OCI-LY1 (cell line): ENCODE results near the gene CSF3R.

Experiments used
- EZH2 ChIP-seq: fragments of 200-600 bp; sonication (generic), shearing (Covaris generic); IDR thresholded peaks from 2 replicates; pipeline ENCODE4 v1.8.0; 2017; ENCODE audit warnings: borderline replicate concordance, mixed run types, mild to moderate bottlenecking, antibody characterized with exemption, low read length, moderate library complexity, mixed read lengths
- TF ChIP-seq, protein P1 (sequence below): fragments of 200-600 bp; sonication (generic), shearing (Covaris generic); IDR thresholded peaks from 2 replicates; pipeline ENCODE4 v1.5.1; 2017; ENCODE audit warnings: mild to moderate bottlenecking, antibody characterized with exemption, low read length, moderate library complexity, mixed read lengths

DNA sequence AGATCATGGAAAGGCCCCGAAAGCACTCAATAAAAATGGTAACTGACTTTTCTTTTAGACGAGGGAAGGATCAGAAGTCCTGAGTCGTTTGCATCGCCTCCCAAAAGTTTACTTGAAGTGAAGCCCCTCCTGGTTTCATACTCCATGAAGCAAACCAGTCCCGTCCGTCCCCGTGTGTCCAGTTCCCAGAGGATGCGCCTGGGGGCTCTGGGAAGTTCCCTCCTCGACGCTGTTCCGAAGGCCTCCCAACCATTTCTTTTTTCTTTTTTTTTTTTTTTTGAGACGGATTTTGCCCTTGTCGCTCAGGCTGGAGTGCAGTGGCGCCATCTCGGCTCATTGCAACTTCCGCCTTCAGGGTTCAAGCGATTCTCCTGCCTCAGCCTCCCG, 31.8 kb downstream of the CSF3R start:
- TF ChIP-seq, protein P1, sequence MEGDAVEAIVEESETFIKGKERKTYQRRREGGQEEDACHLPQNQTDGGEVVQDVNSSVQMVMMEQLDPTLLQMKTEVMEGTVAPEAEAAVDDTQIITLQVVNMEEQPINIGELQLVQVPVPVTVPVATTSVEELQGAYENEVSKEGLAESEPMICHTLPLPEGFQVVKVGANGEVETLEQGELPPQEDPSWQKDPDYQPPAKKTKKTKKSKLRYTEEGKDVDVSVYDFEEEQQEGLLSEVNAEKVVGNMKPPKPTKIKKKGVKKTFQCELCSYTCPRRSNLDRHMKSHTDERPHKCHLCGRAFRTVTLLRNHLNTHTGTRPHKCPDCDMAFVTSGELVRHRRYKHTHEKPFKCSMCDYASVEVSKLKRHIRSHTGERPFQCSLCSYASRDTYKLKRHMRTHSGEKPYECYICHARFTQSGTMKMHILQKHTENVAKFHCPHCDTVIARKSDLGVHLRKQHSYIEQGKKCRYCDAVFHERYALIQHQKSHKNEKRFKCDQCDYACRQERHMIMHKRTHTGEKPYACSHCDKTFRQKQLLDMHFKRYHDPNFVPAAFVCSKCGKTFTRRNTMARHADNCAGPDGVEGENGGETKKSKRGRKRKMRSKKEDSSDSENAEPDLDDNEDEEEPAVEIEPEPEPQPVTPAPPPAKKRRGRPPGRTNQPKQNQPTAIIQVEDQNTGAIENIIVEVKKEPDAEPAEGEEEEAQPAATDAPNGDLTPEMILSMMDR: no peak
- TF ChIP-seq EZH2: no peak
